Fibroblast of skin of left quadriceps (primary cell): ENCODE data around the gene BCL7A.
"Not testable (repeated sequence)": the region's sequence is repeated elsewhere in the genome, so short reads cannot be mapped to it uniquely, and the experiment has no call there.

Experiments
- DNase-seq, 2 experiments: peaks; one replicate each; pipeline ENCODE4 v3.0.0-alpha.2; 2013; ENCODE audit warnings: low read depth in 2 of 2

BCL7A gene

GRCh38 chr12:122093098-122093883 lies 71.6 kb downstream of the BCL7A start:
- DNase-seq, result no peak

GRCh38 chr12:122094137-122094734 lies 72.6 kb downstream of the BCL7A start:
- no peak for DNase-seq

GRCh38 chr12:122094735-122095631 lies 73.3 kb downstream of the BCL7A start:
- no peak for DNase-seq

- no peak for DNase-seq
Observed at GRCh38 chr12:122096014-122096413, 74.3 kb downstream of the BCL7A start.

- no peak for DNase-seq
Observed at GRCh38 chr12:122096591-122097149, 75.0 kb downstream of the BCL7A start.

- no peak for DNase-seq
Observed at GRCh38 chr12:122097584-122097926, 75.9 kb downstream of the BCL7A start.

- DNase-seq, result no peak
Observed at GRCh38 chr12:122097927-122098756, 76.5 kb downstream of the BCL7A start.

- DNase-seq, result no peak
Observed at GRCh38 chr12:122099280-122099749, 77.6 kb downstream of the BCL7A start.

- DNase-seq, result no peak
Observed at GRCh38 chr12:122099856-122100255, 78.2 kb downstream of the BCL7A start.

GRCh38 chr12:122100568-122100967 lies 78.9 kb downstream of the BCL7A start:
- DNase-seq, result no peak

- no peak for DNase-seq
Observed at GRCh38 chr12:122102331-122102730, 80.6 kb downstream of the BCL7A start.

- DNase-seq, result no peak
Observed at GRCh38 chr12:122104844-122105243, 83.2 kb downstream of the BCL7A start.

- not testable (repeated sequence) for DNase-seq
Observed at GRCh38 chr12:122105496-122105895, 83.8 kb downstream of the BCL7A start.

- DNase-seq, result no peak
Observed at GRCh38 chr12:122106843-122107242, 85.2 kb downstream of the BCL7A start.

- DNase-seq, result no peak
Observed at GRCh38 chr12:122107261-122107660, 85.6 kb downstream of the BCL7A start.

- no peak for DNase-seq
Observed at GRCh38 chr12:122111089-122111641, 89.5 kb downstream of the BCL7A start.
